ENCODE data around the gene AJM1. TPM values are rescaled to one million over a fixed set of nuclear protein-coding genes. Genes with fewer than 3 reads are reported as not detected.

Gene AJM1
- total and polyA plus RNA-seq, 2 of the 8 experiments (the other 6 are each of a cell fraction or from before 2014, with no cell fraction given) = 0.12 to 0.97 TPM

GRCh38 chr9:136865768-136866103 lies 23.5 kb downstream of the AJM1 start (continued):
- TF ChIP-seq CHD7 (IDR thresholded peaks at IDR 0.05; ENCODE audit: insufficient replicate concordance, low read length) = no peak
- no peak for TF ChIP-seq EZH2 (IDR thresholded peaks at IDR 0.05; ENCODE audit: low read depth, low read length, severe bottlenecking)
- TF ChIP-seq SIX5 (IDR thresholded peaks at IDR 0.05; ENCODE audit: low read depth, low read length) = no peak
- TF ChIP-seq JUN (IDR thresholded peaks at IDR 0.05; ENCODE audit: low read depth, low read length) = no peak

Data from H1 (cell line).